ENCODE measurements around the gene SLC23A2.

The SLC23A2 gene

DNA sequence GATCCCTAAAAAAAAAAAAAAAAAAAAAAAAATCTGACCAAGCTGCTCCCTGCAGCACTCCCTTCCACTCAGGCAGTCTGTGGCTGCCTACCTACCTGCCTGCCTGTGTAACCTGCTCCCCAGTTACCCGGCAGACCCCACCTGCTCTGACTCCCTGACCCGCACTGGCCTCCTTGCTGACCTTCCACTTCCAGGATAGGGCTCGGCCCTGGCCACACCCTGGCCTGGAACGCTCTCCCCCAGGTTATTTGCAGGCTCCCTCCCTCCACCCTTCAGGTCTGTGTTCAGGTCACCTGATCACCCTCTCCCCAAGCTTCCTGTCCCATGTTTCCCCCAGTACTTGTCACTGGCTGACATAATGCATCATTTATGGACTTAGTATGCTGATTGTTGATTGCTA is 134.3 kb downstream of the SLC23A2 start:
- ChIA-PET POLR2A (ENCODE audit: low non-redundant PET) (no interaction called here), CTCF (interaction anchor here (0.6 to 1.2 kb wide), 3 partner anchors 30 to 353 kb away, joined by 3 to 5 read pairs (median 4); no protein-coding TSS in a partner anchor)
- no peak for DNase-seq (ENCODE audit: low spot score)
- no peak overlapping the region for H3K27ac ChIP-seq
- TF ChIP-seq CTCF (conservative IDR thresholded peaks at IDR 0.05; ENCODE audit: low read depth): no peak

GRCh38 chr20:4866429-4866828 is 134.9 kb downstream of the SLC23A2 start:
- no peak overlapping the region for H3K27ac ChIP-seq
- ChIA-PET CTCF (interaction anchor here (0.6 to 1.2 kb wide), 3 partner anchors 29 to 353 kb away, joined by 3 to 5 read pairs (median 4); no protein-coding TSS in a partner anchor), POLR2A (ENCODE audit: low non-redundant PET) (no interaction called here)
- no peak for TF ChIP-seq CTCF (conservative IDR thresholded peaks at IDR 0.05; ENCODE audit: low read depth)
- peak; percentile 13 for DNase-seq (ENCODE audit: low spot score)

DNA sequence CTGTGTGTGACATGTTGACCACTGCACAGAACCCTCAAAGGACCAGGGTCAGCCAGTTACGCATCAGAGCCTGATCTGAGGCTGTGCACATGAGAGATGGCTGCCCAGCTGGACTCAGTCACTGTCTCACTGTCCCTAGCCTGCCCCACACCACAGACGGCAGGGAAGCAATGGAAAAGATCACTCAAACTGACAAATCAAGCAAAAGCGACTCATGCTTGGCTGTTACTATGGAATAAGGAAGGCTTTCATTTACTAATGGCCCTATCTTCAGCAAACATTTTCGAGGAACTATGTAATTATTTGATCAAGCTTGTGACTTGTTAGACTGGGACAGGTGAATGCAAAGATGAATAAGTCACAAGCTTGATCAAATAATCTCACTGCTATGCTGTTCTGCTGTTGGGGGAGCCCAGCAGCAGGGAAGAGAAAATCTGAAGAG is 137.0 kb downstream of the SLC23A2 start:
- no peak overlapping the region for H3K27ac ChIP-seq
- no peak for TF ChIP-seq CTCF (conservative IDR thresholded peaks at IDR 0.05; ENCODE audit: low read depth)
- POLR2A ChIA-PET (ENCODE audit: low non-redundant PET): no interaction called here
- DNase-seq (ENCODE audit: low spot score): no peak
- CTCF ChIA-PET: no interaction called here

DNA sequence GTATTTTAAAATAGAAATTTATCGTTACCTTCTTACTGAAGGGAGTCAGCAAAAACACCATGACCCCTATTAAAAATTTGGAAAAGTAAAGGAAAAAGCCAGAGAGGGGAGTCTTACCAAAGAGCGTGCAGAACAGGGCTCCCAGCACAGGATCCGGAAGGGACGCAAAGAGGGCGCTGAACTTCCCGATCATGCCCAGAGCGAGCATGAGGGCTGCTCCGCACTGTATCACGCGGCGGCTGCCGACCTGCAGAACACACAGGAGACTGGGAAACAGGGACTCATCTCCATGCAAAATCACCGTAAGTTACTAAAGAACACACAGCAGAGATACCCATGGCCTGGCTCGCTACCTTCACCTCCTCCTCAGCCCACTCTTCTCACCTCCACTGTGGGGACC is 138.6 kb downstream of the SLC23A2 start:
- no peak for DNase-seq (ENCODE audit: low spot score)
- CTCF ChIA-PET: no interaction called here
- POLR2A ChIA-PET (ENCODE audit: low non-redundant PET): no interaction called here
- no peak for TF ChIP-seq CTCF (conservative IDR thresholded peaks at IDR 0.05; ENCODE audit: low read depth)
- H3K27ac ChIP-seq: no peak overlapping the region

DNA sequence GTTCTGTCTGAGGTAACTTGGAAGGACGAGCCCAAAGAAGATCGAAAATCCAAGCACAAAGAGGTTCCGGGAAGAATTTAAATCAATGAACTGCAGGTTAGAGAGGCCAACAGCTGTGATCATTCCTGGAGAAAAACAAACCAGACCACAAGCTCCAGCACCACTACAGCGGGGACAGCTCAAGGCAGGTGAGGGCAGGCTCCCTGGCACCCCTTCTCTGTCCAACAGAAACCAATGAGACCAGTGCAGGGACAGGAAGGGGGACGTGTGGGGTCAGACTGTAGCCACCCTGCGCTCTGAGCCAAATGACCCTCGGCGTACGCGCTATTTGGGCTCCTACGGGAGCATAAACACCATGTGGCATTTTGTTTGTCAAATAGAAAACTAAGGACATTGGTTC is 139.3 kb downstream of the SLC23A2 start:
- CTCF ChIA-PET: interaction anchor here (0.7 kb wide), 1 partner anchor 262 kb away, joined by 3 read pairs; no protein-coding TSS in a partner anchor
- H3K27ac ChIP-seq: no peak overlapping the region
- POLR2A ChIA-PET (ENCODE audit: low non-redundant PET): no interaction called here
- DNase-seq (ENCODE audit: low spot score): no peak
- no peak for TF ChIP-seq CTCF (conservative IDR thresholded peaks at IDR 0.05; ENCODE audit: low read depth)

- ChIA-PET POLR2A (ENCODE audit: low non-redundant PET) (no interaction called here), CTCF (no interaction called here)
- no peak overlapping the region for H3K27ac ChIP-seq
- TF ChIP-seq CTCF (conservative IDR thresholded peaks at IDR 0.05; ENCODE audit: low read depth): no peak
- no peak for DNase-seq (ENCODE audit: low spot score)
Observed at GRCh38 chr20:4858000-4858399, 143.3 kb downstream of the SLC23A2 start.

All from RWPE1 (cell line).